NCI-H1417 treated with DMSO at 0.1 percent for 48 hours (cell line): Measurements from ENCODE around the gene HMGXB3.

ENCODE experiments used
- DNase-seq: peaks from one replicate; lab custom pipeline; 2025; lab: John Stamatoyannopoulos, UW

Gene HMGXB3

DNA sequence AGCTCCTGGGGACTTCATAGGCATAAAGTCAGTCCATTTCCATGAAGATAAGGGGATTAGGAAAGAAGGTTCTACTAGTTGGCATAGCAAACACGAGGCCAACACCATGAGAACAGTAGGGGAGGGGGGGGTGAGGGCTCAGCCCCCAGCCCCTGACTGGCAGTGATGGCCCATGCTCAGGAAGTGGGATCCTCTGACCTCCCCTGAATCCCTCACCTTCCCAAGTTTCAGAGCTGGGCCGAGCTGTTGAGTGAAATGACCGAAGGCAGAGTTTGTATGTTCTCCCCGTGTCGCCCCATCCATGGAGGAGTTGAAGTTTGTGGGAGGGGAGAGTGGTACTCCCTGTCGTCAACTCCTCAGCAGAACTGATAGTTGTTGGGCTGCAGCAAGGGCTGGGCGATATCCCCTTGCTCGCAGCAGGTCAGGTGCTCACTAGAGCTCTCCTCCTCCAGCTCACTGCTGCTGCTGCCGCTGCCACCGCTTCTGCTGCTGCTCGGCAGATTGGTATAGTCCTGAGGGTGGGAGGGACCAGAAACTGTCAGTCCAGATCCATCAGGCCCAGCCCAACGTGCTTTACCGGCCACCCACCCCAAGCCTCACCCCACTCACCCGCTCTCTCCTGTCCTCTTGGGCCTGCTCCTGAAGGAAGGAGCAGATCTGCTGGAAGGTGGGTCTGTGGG is 53.3 kb downstream of the HMGXB3 start:
- no peak for DNase-seq

- DNase-seq, result no peak
Observed at GRCh38 chr5:150054569-150054968, 54.0 kb downstream of the HMGXB3 start.

DNA sequence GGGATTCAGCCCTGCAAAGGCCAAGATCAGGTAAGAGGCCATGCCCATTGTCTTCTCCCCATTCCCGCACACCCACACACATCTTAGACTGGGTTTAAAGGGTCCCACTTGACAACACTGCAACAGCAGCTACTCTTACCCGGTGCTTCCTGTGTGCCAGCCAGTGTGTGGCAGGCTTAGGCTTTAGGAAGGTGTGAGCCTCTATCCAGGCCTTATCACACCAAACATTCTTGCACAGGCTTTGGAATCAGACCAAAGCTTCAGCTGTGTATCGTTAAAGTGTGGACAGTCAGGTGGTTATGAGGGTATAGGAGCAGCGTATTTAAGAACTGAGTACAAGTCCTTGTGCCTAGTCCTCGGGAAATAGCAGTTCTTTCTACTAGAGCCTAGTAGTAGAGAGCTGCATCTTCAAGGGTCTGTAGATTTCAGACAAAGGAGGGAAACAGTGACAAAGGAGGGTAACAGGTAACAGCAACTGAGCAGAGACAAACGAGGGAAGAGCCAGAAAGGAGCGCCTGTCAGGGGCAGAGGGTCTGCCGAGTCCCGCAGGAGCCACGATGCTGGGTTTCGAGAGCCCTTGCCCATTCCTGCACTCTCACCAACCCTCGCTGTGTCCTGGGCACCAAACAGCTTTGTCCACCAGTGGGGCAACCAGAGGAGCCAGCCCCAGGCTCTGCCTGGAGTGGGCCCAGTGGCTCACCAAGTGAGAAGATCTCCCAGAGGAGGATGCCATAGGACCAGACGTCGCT is 55.0 kb downstream of the HMGXB3 start:
- DNase-seq, result no peak

DNA sequence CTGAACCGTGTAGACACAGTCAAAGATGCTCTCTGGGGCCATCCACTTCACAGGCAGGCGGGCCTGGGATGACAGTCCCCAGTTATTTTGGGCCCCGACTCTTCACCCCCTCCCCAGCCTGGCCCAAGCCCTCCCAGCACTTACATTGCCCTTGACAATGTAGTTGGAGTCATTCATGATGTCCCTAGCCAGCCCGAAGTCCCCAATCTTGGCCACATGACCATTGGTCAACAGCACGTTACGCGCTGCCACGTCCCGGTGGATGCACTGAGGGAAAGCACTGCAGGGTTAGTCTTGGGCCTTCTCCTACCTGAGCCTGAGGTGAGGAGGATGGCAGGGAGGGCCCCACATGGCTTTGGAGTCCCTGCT is 55.5 kb downstream of the HMGXB3 start:
- DNase-seq, result no peak

- DNase-seq, result no peak
Observed at GRCh38 chr5:150057052-150057451, 56.5 kb downstream of the HMGXB3 start.

GRCh38 chr5:150057511-150057910 is 57.0 kb downstream of the HMGXB3 start:
- DNase-seq, result no peak

GRCh38 chr5:150057996-150058395 is 57.5 kb downstream of the HMGXB3 start:
- DNase-seq, result no peak

- no peak for DNase-seq
Observed at GRCh38 chr5:150058480-150059126, 58.1 kb downstream of the HMGXB3 start.

DNA sequence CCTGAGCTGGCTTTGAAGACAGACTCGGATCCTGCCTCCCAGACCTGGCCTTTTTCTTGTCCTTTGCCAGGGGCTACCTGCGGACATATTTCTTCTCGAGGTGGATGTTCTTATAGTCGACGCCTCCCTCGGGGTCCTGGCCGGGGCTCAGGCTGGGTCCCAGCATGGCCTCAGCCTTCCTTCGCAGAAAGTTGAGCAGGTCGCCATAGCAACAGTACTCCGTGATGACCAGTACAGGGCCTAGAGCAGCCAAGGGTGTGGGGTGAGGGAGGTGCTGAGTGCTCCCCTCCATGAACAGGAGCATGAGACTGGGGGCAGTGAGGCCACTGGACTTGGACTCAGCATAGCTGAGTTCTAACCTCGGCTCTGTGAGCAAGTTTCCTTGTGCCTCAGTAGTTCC is 59.1 kb downstream of the HMGXB3 start:
- DNase-seq, result no peak

DNA sequence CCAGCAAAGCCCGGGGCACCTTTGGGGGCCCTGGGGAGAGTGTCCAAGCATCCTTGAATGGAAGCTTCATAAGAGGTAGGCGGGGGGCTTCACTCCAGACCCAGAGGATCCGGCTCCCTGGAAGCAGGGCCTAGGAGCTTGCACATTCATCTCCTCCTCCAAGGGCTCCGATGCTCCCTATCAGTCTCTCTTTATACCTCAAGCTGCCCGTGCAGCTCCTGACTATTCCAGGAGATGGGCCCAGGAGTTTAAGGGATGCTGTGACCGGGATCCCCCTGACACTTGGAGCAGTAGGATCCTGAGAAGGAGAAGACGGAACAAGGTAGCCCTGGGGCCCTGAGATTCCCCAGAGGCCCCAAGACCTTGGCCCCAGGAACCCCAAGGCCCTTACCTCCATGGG is 59.9 kb downstream of the HMGXB3 start:
- no peak for DNase-seq

GRCh38 chr5:150061538-150061995 is 61.0 kb downstream of the HMGXB3 start:
- DNase-seq, result no peak

DNA sequence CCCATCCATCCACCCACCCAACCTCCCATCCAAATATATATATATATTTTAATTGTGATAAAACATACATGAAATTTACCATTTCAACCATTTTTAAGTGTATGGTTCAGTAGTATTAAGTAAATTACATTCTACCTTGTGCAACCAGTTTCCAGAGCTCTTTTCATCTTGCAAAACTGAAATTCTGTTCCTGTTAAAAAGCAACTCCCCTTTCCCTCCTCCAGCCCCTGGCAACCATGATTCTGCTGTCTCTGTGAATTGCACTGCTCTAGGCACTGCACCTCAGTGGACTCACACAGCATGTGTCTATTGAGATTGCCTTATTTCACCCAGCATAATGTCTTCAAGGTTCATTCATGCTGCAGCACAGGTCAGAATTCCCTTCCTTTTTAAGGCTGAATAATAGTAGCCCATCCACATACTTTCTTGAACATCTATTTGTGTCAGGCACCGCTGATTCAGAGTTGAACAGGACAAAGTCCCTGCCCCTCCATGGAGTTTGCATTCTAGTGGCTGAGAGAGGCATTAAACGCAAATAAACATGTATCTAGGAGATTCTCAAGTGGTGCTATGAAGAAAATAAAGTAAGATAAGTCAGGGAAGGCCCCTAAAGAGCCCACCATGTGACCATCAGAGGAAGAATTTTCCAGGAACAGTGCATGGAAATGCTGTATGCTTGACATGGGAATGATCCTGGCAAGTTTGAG is 61.8 kb downstream of the HMGXB3 start:
- DNase-seq, result no peak

- DNase-seq, result no peak
Observed at GRCh38 chr5:150063638-150064037, 63.1 kb downstream of the HMGXB3 start.

DNA sequence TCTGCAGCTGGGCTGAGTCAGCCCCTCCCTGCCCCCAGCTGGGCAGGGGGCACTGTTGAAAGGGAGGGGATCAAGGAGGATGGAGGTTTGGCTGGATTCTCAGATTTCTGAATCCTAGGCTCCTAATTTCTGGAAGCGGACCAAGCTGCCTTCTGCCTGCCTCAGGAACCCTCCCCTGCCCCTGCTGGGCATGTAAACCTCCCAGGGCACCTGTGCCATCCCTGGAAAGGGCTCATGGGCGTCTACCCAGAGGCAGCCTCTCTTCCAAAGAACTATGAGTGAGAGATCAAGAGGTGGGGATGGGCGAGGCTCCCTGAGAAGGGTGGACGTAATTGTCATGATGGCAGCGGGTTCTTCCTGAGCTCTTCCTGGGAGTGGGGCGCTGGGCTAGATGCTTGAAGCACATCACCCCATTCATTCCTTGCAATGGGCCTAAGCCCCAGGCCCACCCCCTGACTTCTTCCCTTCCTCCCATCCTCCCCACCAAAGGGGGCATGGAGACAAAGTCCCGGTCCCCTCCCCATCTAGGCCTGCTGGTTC is 64.2 kb downstream of the HMGXB3 start:
- no peak for DNase-seq

GRCh38 chr5:150065346-150065745 is 64.8 kb downstream of the HMGXB3 start:
- no peak for DNase-seq

- DNase-seq, result no peak
Observed at GRCh38 chr5:150065886-150066285, 65.3 kb downstream of the HMGXB3 start.

DNA sequence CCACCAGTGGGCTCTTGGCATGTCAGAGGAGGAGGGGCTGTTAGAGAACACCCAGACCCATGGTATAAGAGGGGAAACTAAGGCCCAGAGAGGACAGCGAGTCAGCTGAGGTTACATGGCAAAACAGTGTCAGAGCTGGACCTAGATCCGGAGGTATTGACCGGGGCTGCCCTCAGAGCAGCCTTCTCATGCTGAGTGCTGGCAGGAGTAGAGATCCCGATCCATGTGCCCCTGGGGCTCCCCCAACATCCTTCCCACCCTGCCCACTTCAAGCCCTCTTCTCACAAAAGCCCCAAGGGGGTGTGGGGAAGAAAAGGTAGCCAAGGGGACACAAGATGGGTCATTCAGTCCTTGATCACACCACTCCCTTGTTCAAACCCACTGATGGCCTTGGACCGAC is 65.9 kb downstream of the HMGXB3 start:
- no peak for DNase-seq

- DNase-seq, result no peak
Observed at GRCh38 chr5:150066901-150067396, 66.4 kb downstream of the HMGXB3 start.

DNA sequence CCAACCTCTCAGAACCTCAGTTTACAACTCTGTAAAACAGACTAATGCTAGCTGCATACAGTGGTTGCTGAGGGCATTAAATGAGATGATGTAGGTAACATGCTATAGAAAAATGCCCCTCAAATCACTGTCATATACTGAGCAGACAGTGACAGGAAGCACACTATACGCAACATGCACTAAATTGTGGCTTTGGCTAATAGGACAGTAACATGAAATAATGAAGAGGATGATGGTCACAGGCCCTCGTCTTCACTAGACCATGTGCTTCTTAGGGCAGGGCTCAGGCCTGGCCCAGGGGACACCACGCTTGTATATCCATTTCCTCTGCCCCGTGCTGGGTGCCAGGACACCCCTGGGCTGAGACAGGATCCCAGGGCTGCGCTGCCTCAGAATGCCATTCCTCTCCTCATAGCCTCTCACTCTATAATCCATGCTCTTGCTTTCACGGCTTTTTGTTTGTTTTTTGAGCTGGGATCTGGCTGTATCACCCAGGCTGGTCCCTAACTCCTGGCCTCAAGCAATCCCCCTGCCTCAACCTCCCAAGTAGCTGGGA is 66.9 kb downstream of the HMGXB3 start:
- DNase-seq, result no peak

DNA sequence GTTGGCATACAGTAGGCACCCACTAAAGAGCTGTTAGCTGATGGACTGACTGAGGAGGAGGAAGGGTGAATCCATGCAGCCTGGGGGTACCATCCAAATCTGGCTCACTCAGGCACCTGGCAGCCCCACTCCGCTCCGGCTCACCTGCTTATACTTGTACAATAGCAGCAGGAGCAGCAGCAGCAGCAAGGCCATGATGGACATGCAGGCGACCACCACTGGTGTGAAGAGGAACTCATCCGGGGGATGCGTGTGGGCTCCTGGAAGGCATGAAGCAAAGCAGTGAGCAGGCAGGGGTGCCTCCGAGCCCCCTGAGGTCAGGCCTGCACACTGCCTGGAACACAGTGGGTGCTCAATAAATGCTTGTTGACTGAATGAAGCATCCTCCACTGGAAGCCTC is 67.5 kb downstream of the HMGXB3 start:
- no peak for DNase-seq

DNA sequence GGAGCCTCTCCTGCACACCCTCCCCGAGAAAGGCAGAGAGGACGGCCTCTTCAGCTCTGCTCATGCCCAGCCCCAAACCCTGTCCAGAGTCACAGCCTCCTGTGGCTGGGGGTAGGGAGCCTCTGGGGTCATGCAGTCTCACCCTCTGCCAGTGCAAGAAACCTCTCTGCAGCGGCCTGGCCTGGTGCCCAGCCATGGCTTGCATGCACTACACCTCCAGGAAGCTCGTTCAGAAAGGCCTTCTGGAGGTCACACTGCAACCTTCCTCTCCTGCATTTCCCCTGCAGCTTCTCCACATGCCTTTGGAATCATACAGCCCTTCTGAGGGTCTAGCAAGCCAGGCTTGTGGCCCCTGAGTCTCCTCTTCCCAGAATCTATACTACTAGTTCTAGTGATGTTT is 67.9 kb downstream of the HMGXB3 start:
- DNase-seq, result no peak
